Tongue (tissue), 2 donors: ENCODE data around the gene OXCT1. TPM values are rescaled to one million over a fixed set of nuclear protein-coding genes. Genes with fewer than 3 reads are reported as not detected.

Experiments used
- DNase-seq: peaks from one replicate; pipeline ENCODE4 v3.0.0-alpha.2; 2015
- total RNA-seq: library from RNA; depleted of rRNA; stranded (reverse); fragments of >200 nt; gene quantifications from one replicate; pipeline ENCODE4 v1.2.3, GENCODE V29; 2014

Gene OXCT1
- total RNA-seq: 25.8 TPM

- DNase-seq: peak; percentile 88
Observed at GRCh38 chr5:41869724-41870626, at the start of gene OXCT1. Gene OXCT1, minus strand, starts transcription at chr5:41870425. Its CDS starts 67 bp downstream, at chr5:41870358.

DNA sequence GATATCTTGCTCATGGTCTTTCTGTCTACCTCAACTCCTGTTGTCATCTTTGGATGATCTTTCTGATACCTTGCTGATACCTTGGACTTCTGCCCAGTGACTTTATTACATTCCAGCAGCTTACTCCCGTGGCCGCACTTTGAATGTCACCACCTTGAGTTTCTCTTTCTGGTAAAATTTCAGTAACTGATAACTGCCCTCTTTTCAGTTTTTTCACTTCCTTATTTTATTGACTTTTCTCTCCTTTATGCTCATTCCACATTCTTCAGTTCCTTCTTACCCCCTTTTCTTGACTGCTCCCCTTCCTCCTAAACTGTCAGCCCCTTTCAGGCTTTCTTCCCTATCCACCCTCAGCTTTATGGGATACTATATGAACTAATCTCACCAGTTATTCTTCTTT lies 47.9 kb upstream of the OXCT1 start:
- no peak for DNase-seq

- no peak for DNase-seq
Observed at GRCh38 chr5:41908374-41909079, 38.3 kb upstream of the OXCT1 start.

GRCh38 chr5:41906151-41906550 lies 35.9 kb upstream of the OXCT1 start:
- no peak for DNase-seq

GRCh38 chr5:41903892-41904799 lies 33.9 kb upstream of the OXCT1 start, which contains the start of gene RIMOC1:
Gene RIMOC1, plus strand, starts transcription at chr5:41904344. Its CDS starts 24 bp downstream, at chr5:41904368.
- peak; percentile 100 for DNase-seq

GRCh38 chr5:41903382-41903891 lies 33.2 kb upstream of the OXCT1 start:
- no peak for DNase-seq

DNA sequence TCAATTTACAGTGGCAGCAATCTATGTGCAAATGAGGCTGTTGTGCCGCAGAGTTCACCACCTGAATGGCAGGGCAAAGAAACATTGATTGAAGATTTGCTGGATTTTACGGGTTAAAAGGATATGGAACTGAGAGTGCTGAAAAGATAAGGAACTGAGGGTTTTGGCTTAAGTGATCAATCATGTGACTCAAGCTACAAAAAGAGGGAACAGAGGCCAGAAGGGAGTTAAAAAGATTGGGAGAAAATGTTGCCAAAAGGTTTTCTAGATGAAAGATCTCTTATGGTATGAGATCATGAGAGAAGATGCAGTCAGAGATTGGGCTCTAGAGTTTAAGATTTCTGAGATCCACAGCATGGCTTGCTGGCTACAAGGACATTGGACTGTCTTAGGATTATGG lies 26.0 kb upstream of the OXCT1 start:
- no peak for DNase-seq

DNA sequence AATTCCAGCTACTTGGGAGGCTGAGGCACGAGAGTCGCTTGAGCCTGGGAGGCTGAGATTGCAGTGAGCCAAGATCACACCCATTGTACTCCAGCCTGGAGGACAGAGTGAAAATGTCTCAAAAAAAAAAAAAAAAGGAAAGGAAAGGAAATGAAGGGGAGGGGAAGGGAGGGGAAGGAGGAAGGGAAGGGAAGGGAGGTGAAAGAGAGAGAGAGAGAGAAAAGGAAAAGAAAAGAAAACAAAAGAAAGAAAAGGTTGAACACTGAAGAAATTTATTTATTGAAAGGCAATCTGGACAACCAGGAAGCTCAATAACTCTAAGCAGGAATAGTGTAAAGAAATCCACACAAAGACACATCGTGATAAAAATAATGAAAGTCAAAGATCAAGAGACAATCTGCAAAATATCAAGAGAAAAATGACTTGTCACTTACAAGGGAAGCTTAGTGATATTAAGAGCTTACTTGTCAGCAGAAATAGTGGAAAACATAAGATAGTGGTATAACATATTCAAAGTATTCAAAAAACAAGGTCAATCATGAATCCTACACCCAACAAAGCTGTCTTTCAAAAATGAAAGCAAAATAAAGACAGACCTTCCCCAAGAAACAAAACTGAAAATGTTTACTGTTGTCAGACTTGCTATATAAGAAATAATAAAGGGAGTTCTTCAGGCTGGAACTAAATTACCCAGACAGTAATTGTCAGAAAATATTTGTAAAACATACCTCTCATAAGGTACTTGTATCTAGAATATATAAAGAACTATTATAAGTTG lies 23.0 kb upstream of the OXCT1 start:
- no peak for DNase-seq

- no peak for DNase-seq
Observed at GRCh38 chr5:41892031-41892430, 21.8 kb upstream of the OXCT1 start.

DNA sequence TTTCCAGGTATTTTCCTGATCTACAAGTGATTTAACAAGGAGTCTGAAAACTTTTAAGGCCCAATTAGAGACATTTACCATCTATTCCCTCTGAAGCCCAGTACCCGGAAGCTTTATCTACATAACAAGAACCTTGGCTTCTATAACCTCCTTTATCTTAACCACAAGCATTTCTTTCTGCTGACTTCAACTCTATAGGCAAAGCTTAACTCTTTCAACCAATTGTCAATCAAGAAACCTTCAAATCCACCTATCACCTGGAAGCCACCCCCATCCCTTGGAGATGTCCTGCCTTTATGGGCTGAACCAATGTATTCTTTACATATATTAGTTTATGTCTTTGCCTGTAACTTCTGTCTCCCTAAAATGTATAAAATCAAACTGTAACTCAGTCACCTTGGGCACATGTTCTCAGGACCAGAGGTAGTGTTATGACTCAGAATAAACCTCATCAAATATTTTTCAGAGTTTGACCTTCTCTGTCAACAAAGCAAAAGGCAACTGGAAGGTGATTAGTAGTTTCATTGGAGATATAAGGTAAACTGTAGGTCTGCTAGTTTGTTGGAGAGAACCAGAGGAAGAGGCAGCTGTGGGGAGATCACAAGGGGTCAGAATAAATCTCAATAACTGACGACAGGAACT lies 21.0 kb upstream of the OXCT1 start:
- DNase-seq: no peak

DNA sequence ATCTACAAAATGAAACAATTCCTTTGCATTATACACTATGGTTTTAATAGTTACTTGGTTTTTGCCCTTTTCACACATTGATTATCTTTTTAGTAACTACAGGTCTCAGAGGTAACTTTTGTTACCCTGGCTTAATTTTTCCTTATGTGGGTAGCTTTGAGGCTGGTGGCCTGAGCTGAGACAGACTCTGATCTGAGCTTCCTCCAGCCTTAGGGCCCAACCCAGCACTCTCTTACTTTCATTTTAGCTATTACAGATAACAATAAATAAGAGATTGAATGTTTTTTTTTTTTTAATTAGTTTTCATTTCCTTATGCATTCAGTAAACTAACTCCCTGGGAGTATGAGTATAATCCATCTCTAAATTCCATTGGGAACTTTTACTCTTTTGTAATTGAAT lies 15.1 kb upstream of the OXCT1 start:
- no peak for DNase-seq

- no peak for DNase-seq
Observed at GRCh38 chr5:41883936-41884335, 13.7 kb upstream of the OXCT1 start.

- no peak for DNase-seq
Observed at GRCh38 chr5:41883243-41883642, 13.0 kb upstream of the OXCT1 start.

- DNase-seq: no peak
Observed at GRCh38 chr5:41882765-41883164, 12.5 kb upstream of the OXCT1 start.

GRCh38 chr5:41878643-41879478 lies 8.6 kb upstream of the OXCT1 start:
- DNase-seq: no peak

GRCh38 chr5:41878173-41878572 lies 7.9 kb upstream of the OXCT1 start:
- no peak for DNase-seq

DNA sequence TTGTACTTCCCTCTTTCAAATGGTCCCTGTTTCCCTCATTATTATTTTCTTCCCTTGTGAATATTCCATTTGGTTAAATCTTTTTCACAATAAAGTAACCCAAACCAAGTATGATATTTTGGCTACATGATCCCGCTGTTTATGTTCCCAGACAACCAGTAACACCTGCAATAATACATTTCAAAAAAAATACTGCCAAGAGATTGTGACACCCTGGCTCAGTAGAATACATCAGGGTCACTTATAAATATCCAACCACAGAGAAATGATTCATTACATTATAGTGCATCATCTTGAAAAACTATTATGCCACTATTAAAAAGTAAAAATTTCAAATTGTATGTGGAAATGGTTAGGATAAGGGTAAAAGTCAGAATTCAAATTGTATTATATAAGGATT lies 7.2 kb upstream of the OXCT1 start:
- DNase-seq: no peak

GRCh38 chr5:41876678-41877077 lies 6.5 kb upstream of the OXCT1 start:
- DNase-seq: no peak

DNA sequence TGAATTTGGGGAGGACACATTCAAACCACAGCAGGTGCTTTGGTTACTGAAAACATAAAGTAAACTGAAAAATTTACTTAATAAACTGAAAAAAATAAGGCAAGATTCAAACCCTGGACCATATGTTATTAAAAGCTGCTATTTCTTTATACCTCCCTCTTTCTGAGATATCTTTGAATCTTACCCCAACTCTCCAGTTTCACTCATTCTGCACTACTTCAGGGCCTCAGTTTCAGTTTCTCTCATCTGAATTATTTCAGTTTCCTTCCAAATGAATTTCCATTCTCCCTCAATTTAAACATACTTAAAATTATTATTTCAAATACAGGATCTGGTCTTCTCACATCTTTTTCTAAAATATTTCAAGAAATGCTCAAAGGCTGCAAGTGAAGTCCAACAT lies 4.9 kb upstream of the OXCT1 start:
- no peak for DNase-seq

DNA sequence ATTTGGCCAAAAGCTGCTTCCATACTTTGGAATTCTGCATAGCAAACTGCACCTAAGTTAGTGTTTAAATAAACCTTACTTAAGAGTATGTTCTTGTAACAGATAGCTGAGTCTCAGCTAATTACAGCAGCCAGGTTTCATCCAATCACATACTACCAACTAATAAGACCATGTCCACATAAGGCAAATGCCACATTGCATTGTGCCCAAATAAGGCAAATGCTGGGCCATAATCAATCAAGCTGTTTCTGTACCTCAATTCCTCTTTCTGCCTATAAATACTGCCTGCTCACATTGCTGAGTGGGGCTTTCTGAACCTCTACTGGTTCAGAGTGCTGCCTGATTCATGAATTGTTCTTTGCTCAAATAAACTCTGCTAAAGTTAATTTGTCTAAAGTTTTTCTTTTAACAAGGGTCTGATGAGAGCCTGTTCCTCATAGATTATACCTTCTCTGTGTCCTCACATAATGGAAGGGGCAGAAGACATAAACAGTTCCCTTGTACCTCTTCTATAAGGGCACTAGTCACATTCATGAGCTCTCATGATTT lies 4.4 kb upstream of the OXCT1 start:
- DNase-seq: no peak
